GM10266 (cell line): Measurements from ENCODE around the gene EIF4EBP2.
A peak's percentile ranks its signal among the peaks of the same experiment; 100 is the strongest.

Source experiments
- DNase-seq: peaks from one replicate; pipeline ENCODE4 v3.0.0; 2012; ENCODE audit errors: extremely low spot score
- TF ChIP-seq, protein P1 (sequence below): IDR thresholded peaks from 2 replicates; pipeline ENCODE4 v1.5.1; 2012; ENCODE audit warnings: mild to moderate bottlenecking, low read depth; ENCODE audit not compliant: control insufficient read depth, insufficient read depth; ENCODE audit errors: missing control alignments

EIF4EBP2 gene

DNA sequence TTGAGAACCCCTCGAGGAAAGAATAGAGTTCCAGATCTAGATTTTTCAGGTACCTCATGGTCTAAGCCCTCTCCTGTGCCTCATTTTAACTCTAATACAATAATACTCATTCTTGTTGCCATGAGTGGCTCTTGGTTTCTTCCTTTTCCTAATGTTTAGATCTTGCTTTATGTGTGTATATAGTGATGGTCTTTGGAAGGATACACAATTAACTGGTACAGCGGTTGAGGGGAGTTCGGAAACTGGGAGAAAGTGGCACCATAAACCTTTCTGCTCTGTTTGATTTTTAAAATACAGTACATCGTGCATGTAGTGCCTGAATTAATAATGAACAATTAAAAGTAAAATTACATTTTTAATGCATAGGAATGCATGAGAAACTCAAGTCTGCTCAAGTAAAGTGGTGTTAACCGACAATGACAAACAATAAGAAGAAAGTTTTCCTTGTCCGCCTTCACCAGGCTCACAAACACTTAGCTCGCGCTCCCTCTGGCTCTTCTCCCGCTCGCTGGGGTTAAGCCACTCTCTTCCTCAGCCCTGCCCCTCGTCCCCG lies 386 bp upstream of the EIF4EBP2 start:
- no peak for DNase-seq
- TF ChIP-seq, protein P1, sequence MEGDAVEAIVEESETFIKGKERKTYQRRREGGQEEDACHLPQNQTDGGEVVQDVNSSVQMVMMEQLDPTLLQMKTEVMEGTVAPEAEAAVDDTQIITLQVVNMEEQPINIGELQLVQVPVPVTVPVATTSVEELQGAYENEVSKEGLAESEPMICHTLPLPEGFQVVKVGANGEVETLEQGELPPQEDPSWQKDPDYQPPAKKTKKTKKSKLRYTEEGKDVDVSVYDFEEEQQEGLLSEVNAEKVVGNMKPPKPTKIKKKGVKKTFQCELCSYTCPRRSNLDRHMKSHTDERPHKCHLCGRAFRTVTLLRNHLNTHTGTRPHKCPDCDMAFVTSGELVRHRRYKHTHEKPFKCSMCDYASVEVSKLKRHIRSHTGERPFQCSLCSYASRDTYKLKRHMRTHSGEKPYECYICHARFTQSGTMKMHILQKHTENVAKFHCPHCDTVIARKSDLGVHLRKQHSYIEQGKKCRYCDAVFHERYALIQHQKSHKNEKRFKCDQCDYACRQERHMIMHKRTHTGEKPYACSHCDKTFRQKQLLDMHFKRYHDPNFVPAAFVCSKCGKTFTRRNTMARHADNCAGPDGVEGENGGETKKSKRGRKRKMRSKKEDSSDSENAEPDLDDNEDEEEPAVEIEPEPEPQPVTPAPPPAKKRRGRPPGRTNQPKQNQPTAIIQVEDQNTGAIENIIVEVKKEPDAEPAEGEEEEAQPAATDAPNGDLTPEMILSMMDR, result no peak

DNA sequence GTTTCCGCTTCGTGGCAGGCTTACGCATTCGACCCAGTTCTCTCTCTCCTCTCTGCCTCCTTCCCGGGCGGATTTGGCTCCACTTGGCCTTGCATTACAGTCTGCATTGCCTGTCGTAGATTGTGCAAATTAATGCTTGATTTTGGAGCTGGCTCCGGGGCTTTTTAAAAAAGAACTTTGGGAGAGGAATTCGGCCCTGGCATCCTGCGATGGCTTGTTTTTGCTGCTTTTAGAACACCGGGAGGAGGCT lies 767 bp downstream of the EIF4EBP2 start:
- TF ChIP-seq, protein P1, result no peak
- no peak for DNase-seq

DNA sequence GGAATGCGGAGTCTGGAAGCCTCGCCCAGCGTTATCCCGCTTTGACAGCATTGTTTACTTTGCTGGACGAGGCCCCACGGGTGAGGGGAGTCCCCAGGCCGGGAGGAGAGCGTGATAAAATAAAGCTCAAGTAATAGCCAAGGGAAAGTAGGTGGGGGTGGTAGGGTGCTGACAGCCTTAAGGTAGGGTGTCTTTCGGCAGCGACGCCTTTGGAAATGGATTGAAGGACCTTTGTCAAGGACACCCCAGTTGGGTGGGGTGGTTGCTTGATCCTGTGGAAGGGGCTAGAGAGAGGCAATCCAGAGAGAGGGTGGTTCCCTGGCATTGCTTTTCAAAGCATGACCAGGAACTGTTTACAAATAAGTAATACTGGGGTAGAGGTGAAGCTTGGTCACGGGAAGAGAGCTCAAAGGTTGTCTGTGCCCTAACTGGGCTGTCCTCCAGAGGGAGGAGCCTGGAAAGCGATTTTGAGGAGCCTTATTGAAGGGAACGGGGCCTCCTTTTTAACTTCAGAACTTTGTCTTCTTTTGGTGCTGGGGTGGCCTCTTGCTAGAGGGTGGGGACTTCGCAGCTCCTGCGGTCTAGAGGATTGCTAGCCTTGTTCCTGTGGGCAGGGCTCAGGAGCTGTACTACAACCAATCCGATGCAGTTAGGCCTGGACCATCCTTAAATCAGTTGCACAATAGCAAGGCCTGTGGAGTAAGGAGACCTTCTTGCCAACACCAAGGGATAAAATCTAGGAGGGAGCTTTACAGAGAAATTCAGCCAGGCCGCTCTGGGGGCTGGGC lies 1.3 kb downstream of the EIF4EBP2 start:
- TF ChIP-seq, protein P1, result no peak
- DNase-seq, result peak; percentile 75

DNA sequence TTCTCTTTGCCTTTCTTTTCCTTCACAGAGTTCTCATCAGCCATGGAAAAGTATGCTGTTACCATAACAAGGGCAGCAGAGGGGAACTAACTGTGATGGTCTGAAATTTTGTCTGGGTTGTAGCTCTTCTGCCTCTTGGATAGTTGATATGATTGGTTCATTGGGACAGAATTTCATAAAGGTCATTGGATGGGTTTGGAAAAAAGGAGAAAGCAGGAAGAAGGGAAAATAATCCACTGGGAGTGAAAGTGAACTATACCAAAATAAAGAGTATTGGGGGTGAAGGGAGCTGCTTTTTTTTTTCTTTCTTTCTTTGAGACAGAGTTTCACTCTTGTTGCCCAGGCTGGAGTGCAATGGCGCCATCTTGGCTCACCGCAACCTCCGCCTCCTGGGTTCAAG lies 5.8 kb downstream of the EIF4EBP2 start:
- TF ChIP-seq, protein P1, result no peak
- DNase-seq, result no peak

DNA sequence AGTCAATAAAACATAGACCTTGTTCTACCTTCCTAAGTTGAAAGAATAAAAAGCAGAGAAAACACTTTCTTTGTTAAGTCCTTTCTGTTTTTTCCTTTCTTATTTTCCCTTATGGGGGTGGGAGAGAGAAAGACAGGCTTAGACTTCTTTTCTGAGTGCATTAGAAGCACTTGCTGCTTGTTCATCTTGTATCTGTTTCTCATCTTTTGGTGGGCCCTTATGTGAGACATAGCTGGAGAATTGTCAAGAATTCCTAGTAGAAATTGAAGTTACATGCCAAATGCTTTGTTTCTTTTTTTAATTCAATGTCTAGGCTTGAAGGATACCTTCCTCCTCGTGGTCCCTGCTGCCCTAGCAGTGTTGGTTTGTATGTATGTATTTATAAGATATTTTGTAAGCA lies 6.7 kb downstream of the EIF4EBP2 start:
- TF ChIP-seq, protein P1, result no peak
- DNase-seq, result no peak

DNA sequence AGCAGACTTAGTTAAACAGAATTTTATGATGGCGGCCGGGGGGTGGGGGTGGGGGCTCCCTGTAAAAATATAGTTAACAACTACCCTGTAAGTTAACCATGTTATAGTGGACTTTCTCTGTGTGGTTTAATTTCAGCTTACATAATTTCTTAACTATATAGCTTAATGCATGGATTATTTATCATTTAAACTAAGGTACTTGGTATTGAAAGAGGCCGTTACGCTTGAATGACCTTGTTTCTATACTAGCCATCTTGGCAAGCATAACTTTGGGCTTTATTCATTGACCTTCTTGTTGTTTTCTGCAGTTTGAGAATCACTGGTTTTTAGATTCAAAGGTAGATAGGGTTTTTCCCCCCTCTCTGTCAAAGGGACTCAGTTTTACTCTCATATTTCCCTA lies 8.4 kb downstream of the EIF4EBP2 start:
- no peak for DNase-seq
- TF ChIP-seq, protein P1, result no peak

DNA sequence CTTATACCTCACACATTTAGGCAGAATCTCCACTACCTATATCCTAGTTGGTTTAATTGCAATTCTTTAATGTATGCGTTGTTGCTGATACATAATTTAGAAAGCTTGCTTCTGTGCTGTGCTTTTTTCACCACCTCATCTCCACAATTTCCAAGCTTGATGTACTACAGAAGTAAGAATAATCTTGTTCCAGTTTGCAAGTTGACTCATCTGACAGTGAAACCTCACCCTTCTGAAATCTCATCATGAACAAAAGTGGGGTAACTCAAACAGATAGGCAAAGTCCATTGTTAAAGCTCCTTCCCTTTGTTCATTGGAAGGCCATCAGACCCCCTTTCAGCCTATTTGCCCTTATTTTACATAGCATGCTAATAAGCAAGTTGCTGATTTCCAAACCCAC lies 13.6 kb downstream of the EIF4EBP2 start:
- DNase-seq, result no peak
- TF ChIP-seq, protein P1, result no peak
